SK-N-SH (cell line): ENCODE results near the gene HYAL1. TPM values are rescaled to one million over a fixed set of nuclear protein-coding genes. Genes with fewer than 3 reads are reported as not detected.

Experiments
- CTCF ChIA-PET: fragments of 300-600, 350-600 bp; formaldehyde crosslinking; extraction: SDS; loops from one replicate; lab custom pipeline; 2021; lab: Yijun Ruan, JAX
- POLR2A ChIA-PET: fragments of 350-600 bp; sonication (Branson Sonifier 250); formaldehyde crosslinking; extraction: SDS; loops from one replicate; lab custom pipeline; 2020; ENCODE audit warnings: antibody characterized with exemption, inconsistent platforms; lab: Yijun Ruan, JAX
- DNase-seq: peaks from one replicate; pipeline ENCODE4 v3.0.0; 2012
- H2AFZ ChIP-seq: fragments of 200-600 bp; sonication (generic); 2 replicates; pipeline ENCODE4 v1.8.1; 2016; ENCODE audit warnings: antibody characterized with exemption, mild to moderate bottlenecking, low read depth
- H3F3A ChIP-seq: fragments of 200-600 bp; sonication (generic); replicated peaks from 2 replicates; pipeline ENCODE3; 2016; ENCODE audit warnings: antibody characterized with exemption, mild to moderate bottlenecking; ENCODE audit not compliant: insufficient read depth
- H3K27ac ChIP-seq, 2 experiments: fragments of 200-500 bp in 1 of 2; fragments of 200-600 bp in 1 of 2; sonication (Bioruptor generic) in 1 of 2; sonication (generic), shearing (Covaris generic) in 1 of 2; 2 replicates each; pipeline versions ENCODE4 v1.5.1 to v1.6.1; 2014 to 2016; ENCODE audit warnings: low read depth in 2 of 2, inconsistent platforms in 1 of 2, low read length in 1 of 2, mild to moderate bottlenecking in 1 of 2, mixed read lengths in 1 of 2
- H3K27me3 ChIP-seq: fragments of 200-600 bp; sonication (generic), shearing (Covaris generic); 2 replicates; pipeline ENCODE4 v1.6.1; 2016; ENCODE audit warnings: mixed run types; ENCODE audit not compliant: insufficient read depth
- H3K36me3 ChIP-seq, 2 experiments: fragments of 200-500 bp in 1 of 2; fragments of 200-600 bp in 1 of 2; sonication (Bioruptor generic) in 1 of 2; sonication (generic) in 1 of 2; replicated peaks in 1 of 2; 2 replicates each; pipeline versions ENCODE3 to v1.5.1; 2014 to 2016; ENCODE audit warnings: low read length in 1 of 2, mild to moderate bottlenecking in 1 of 2; ENCODE audit not compliant: insufficient read depth in 2 of 2, control insufficient read depth in 1 of 2
- H3K4me1 ChIP-seq, 2 experiments: fragments of 200-500 bp in 1 of 2; fragments of 200-600 bp in 1 of 2; sonication (Bioruptor generic) in 1 of 2; sonication (generic), shearing (Covaris generic) in 1 of 2; 2 replicates each; pipeline versions ENCODE4 v1.5.1 to v1.6.1; 2014 to 2016; ENCODE audit warnings: low read depth in 1 of 2, low read length in 1 of 2, mixed run types in 1 of 2; ENCODE audit not compliant: insufficient read depth in 2 of 2, control insufficient read depth in 1 of 2
- H3K4me2 ChIP-seq: fragments of 200-600 bp; sonication (generic), shearing (Covaris generic); 2 replicates; pipeline ENCODE4 v1.6.1; 2017; ENCODE audit warnings: mixed run types
- H3K4me3 ChIP-seq, 2 experiments: fragments of 200-500 bp in 1 of 2; fragments of 200-600 bp in 1 of 2; sonication (Bioruptor generic) in 1 of 2; sonication (generic), shearing (Covaris generic) in 1 of 2; 2 replicates each; pipeline versions ENCODE4 v1.5.1 to v1.8.1; 2014 to 2016; ENCODE audit warnings: low read depth in 2 of 2, inconsistent platforms in 1 of 2, low read length in 1 of 2, mild to moderate bottlenecking in 1 of 2, mixed read lengths in 1 of 2, moderate library complexity in 1 of 2
- H3K79me2 ChIP-seq: fragments of 200-600 bp; sonication (generic); 2 replicates; pipeline ENCODE4 v1.8.1; 2017; ENCODE audit warnings: mild to moderate bottlenecking; ENCODE audit not compliant: insufficient read depth
- H3K9ac ChIP-seq: fragments of 200-600 bp; sonication (generic); 2 replicates; pipeline ENCODE4 v1.6.1; 2017; ENCODE audit warnings: mixed run types
- H3K9me2 ChIP-seq: fragments of 200-600 bp; sonication (generic); 2 replicates; pipeline ENCODE4 v1.6.1; 2017; ENCODE audit warnings: mixed run types
- H3K9me3 ChIP-seq: fragments of 200-600 bp; sonication (generic); 2 replicates; pipeline ENCODE4 v1.6.1; 2017; ENCODE audit warnings: mixed run types, mild to moderate bottlenecking, moderate library complexity
- H4K20me1 ChIP-seq: fragments of 200-600 bp; sonication (generic); 2 replicates; pipeline ENCODE4 v1.6.1; 2017; ENCODE audit warnings: mild to moderate bottlenecking, mixed run types; ENCODE audit not compliant: insufficient read depth
- CHD2 ChIP-seq: fragments of 150-350 bp; IDR thresholded peaks from 2 replicates; pipeline ENCODE4 v1.6.1; 2018; ENCODE audit warnings: low read length; ENCODE audit not compliant: partially characterized antibody
- CTCF ChIP-seq: fragments of 200-600 bp; sonication (generic); IDR thresholded peaks from 2 replicates; pipeline ENCODE4 v1.6.1; 2017; ENCODE audit warnings: antibody characterized with exemption, mild to moderate bottlenecking, moderate library complexity
- ELF1 ChIP-seq: IDR thresholded peaks from 2 replicates; pipeline ENCODE4 v1.4.0; 2012
- EZH2phosphoT487 ChIP-seq: fragments of 200-600 bp; sonication (generic); IDR thresholded peaks from 2 replicates; pipeline ENCODE4 v1.6.1; 2017; ENCODE audit warnings: low read depth, mixed run types, mild to moderate bottlenecking, antibody characterized with exemption, moderate library complexity, borderline replicate concordance
- FOSL2 ChIP-seq: IDR thresholded peaks from 2 replicates; pipeline ENCODE4 v1.4.0; 2012; ENCODE audit warnings: low read depth, mild to moderate bottlenecking, moderate library complexity, borderline replicate concordance
- FOXJ3 ChIP-seq: sonication (generic); formaldehyde crosslinking; IDR thresholded peaks from 2 replicates; pipeline ENCODE4 v1.5.1; 2020; ENCODE audit warnings: mild to moderate bottlenecking, missing genetic modification reagents
- FOXM1 ChIP-seq: IDR thresholded peaks from 2 replicates; pipeline ENCODE4 v1.4.0; 2012; ENCODE audit warnings: low read depth, mild to moderate bottlenecking
- JUND ChIP-seq: IDR thresholded peaks from 2 replicates; pipeline ENCODE4 v1.4.0; 2012
- MAX ChIP-seq: IDR thresholded peaks from 2 replicates; pipeline ENCODE4 v1.4.0; 2012; ENCODE audit warnings: low read depth
- MEF2A ChIP-seq: IDR thresholded peaks from 2 replicates; pipeline ENCODE4 v1.4.0; 2012; ENCODE audit warnings: low read depth, borderline replicate concordance
- MXI1 ChIP-seq: IDR thresholded peaks from 2 replicates; pipeline ENCODE4 v1.6.1; 2012; ENCODE audit warnings: mild to moderate bottlenecking, low read depth, low read length, improper control_type of control experiment
- NFIC ChIP-seq: IDR thresholded peaks from 2 replicates; pipeline ENCODE4 v1.4.0; 2012; ENCODE audit warnings: borderline replicate concordance
- NRF1 ChIP-seq: IDR thresholded peaks from 2 replicates; pipeline ENCODE4 v1.6.1; 2012; ENCODE audit warnings: low read depth, mild to moderate bottlenecking, low read length
- POLR2AphosphoS5 ChIP-seq: IDR thresholded peaks from 2 replicates; pipeline ENCODE4 v1.6.1; 2012; ENCODE audit warnings: low read depth, low read length
- RAD21 ChIP-seq: IDR thresholded peaks from 2 replicates; pipeline ENCODE4 v1.6.1; 2012; ENCODE audit warnings: mild to moderate bottlenecking, low read length
- RCOR1 ChIP-seq: fragments of 150-350 bp; IDR thresholded peaks from 2 replicates; pipeline ENCODE4 v1.6.1; 2017; ENCODE audit warnings: antibody characterized with exemption, low read length
- RFX5 ChIP-seq: IDR thresholded peaks from 2 replicates; pipeline ENCODE4 v1.6.1; 2012; ENCODE audit warnings: mild to moderate bottlenecking, improper control_type of control experiment, low read length
- SIN3A ChIP-seq: IDR thresholded peaks from 2 replicates; pipeline ENCODE4 v1.6.1; 2012; ENCODE audit warnings: low read depth, mild to moderate bottlenecking, low read length, moderate library complexity, borderline replicate concordance
- TAF1 ChIP-seq: IDR thresholded peaks from 2 replicates; pipeline ENCODE4 v1.6.1; 2012; ENCODE audit warnings: low read depth, mild to moderate bottlenecking, low read length, moderate library complexity, borderline replicate concordance
- TEAD4 ChIP-seq: IDR thresholded peaks from 2 replicates; pipeline ENCODE4 v1.4.0; 2012; ENCODE audit warnings: mild to moderate bottlenecking, borderline replicate concordance; ENCODE audit not compliant: insufficient read depth
- USF1 ChIP-seq: IDR thresholded peaks from 2 replicates; pipeline ENCODE4 v1.4.0; 2012; ENCODE audit warnings: low read depth, borderline replicate concordance
- USF2 ChIP-seq: fragments of 150-350 bp; IDR thresholded peaks from 2 replicates; pipeline ENCODE4 v1.6.1; 2017; ENCODE audit warnings: antibody characterized with exemption, low read length, low read depth, borderline replicate concordance
- YY1 ChIP-seq: IDR thresholded peaks from 2 replicates; pipeline ENCODE4 v1.4.0; 2012; ENCODE audit warnings: low read depth, mild to moderate bottlenecking
- WGBS: methylation state at CpG from one replicate; pipeline ENCODE4 v1.1.6; 2017; ENCODE audit warnings: low lambda C conversion rate; 5-methylcytosine and 5-hydroxymethylcytosine counted together
- polyA plus RNA-seq, 3 experiments: library from polyadenylated mRNA; depleted of rRNA; stranded (reverse); fragments of >200 nt; gene quantifications; 2 replicates each; pipeline ENCODE4 v1.2.3, GENCODE V29; 2012

Gene HYAL1
- polyA plus RNA-seq, 1 of the 3 experiments (the other 2 are of a cell fraction), result 0.30 TPM

GRCh38 chr3:50323092-50323600 lies 19.8 kb upstream of the HYAL1 start:
- H3K9me3 ChIP-seq, result no peaks in the 10 kb centered on the region
- H2AFZ ChIP-seq, result no peak overlapping the region
- no peak overlapping the region; a peak in 1 of 4 replicates for H3K27ac ChIP-seq
- DNase-seq, result no peak
- peaks cover 8 to 38% of the 10 kb centered on the region in 2 experiments for H3K36me3 ChIP-seq
- H3K79me2 ChIP-seq, result peaks cover 51% of the 10 kb centered on the region
- WGBS, result 64% methylated on average over 3 of the region's 4 CpGs
- CTCF ChIA-PET, result interaction anchor here (0.7 to 6.0 kb wide), 12 partner anchors 12 to 290 kb away, joined by 3 to 60 read pairs (median 4); partner anchors contain the start of genes HYAL1, HYAL3, IFRD2 and NAA80
- peaks cover 10% of the 10 kb centered on the region for H3F3A ChIP-seq
- TF ChIP-seq POLR2AphosphoS5 (no peak), ELF1 (no peak), RFX5 (no peak), FOXJ3 (CRISPR knock-in tag) (no peak), RAD21 (no peak), TAF1 (no peak), USF1 (no peak), TEAD4 (no peak), MEF2A (no peak), FOSL2 (no peak), NRF1 (no peak), EZH2phosphoT487 (no peak), SIN3A (no peak), NFIC (no peak)
- H3K27me3 ChIP-seq, result no peaks in the 10 kb centered on the region
- H3K4me2 ChIP-seq, result no peak overlapping the region
- peaks cover 0 to 45% of the 10 kb centered on the region in 2 experiments; a peak in 2 of 4 replicates for H3K4me1 ChIP-seq
- no peaks in the 10 kb centered on the region for H3K9me2 ChIP-seq
- H3K9ac ChIP-seq, result no peak overlapping the region
- no peaks in the 10 kb centered on the region for H4K20me1 ChIP-seq
- POLR2A ChIA-PET, result interaction anchor here (1.6 kb wide), 1 partner anchor 14 kb away, joined by 4 read pairs; no protein-coding TSS in a partner anchor
- H3K4me3 ChIP-seq, result no peak overlapping the region

- Histone ChIP-seq H3K4me1 (peaks cover 0 to 49% of the 10 kb centered on the region in 2 experiments; a peak in 2 of 4 replicates), H3K9me2 (no peaks in the 10 kb centered on the region), H3K4me2 (peak within 1 kb of the TSS; percentile 80), H4K20me1 (no peaks in the 10 kb centered on the region), H3K27me3 (no peaks in the 10 kb centered on the region), H3K4me3 (peak within 1 kb of the TSS; percentile 92 to 94), H3K9ac (peak within 1 kb of the TSS; percentile 93), H3K9me3 (no peaks in the 10 kb centered on the region), H3K79me2 (peaks cover 52% of the 10 kb centered on the region), H3F3A (peaks cover 10% of the 10 kb centered on the region), H3K27ac (peak within 1 kb of the TSS; percentile 92 to 94), H2AFZ (peak within 1 kb of the TSS; percentile 94), H3K36me3 (peaks cover 8 to 44% of the 10 kb centered on the region in 2 experiments)
- ChIA-PET CTCF (interaction anchor here (0.7 to 6.0 kb wide), 11 partner anchors 13 to 130 kb away, joined by 3 to 60 read pairs (median 3); partner anchors contain the start of genes HYAL1, HYAL3, IFRD2 and NAA80), POLR2A (interaction anchor here (1.5 to 1.6 kb wide), 2 partner anchors 12 to 15 kb away, joined by 3 to 4 read pairs; no protein-coding TSS in a partner anchor)
- no peak for DNase-seq
- 95% methylated on average over 24 of the region's 31 CpGs for WGBS
- no peak for TF ChIP-seq MXI1
- no peak for TF ChIP-seq USF2
- TF ChIP-seq MAX, result no peak
- no peak for TF ChIP-seq TEAD4
- no peak for TF ChIP-seq CTCF
- no peak for TF ChIP-seq FOXM1
- TF ChIP-seq EZH2phosphoT487, result no peak
- TF ChIP-seq USF1, result no peak
- TF ChIP-seq CHD2, result no peak
- no peak for TF ChIP-seq YY1
- TF ChIP-seq JUND, result no peak
- TF ChIP-seq RCOR1, result no peak
- no peak for TF ChIP-seq SIN3A
- TF ChIP-seq RFX5, result no peak
Observed at GRCh38 chr3:50322386-50323091, 19.2 kb upstream of the HYAL1 start, which contains the start of gene HYAL2. HYAL2 (minus strand) TSS chr3:50322745; CDS start chr3:50320489, 2,256 bp downstream.
